SH-SY5Y (cell line): ENCODE results near the gene HTR4.

Experiments
- GATA2 ChIP-seq: IDR thresholded peaks from 2 replicates; pipeline ENCODE4 v1.6.1; 2011; ENCODE audit warnings: mild to moderate bottlenecking, low read depth, low read length
- GATA3 ChIP-seq: IDR thresholded peaks from 2 replicates; pipeline ENCODE4 v1.6.1; 2011; ENCODE audit warnings: low read depth, mild to moderate bottlenecking, low read length, moderate library complexity

- TF ChIP-seq GATA2, result no peak
- no peak for TF ChIP-seq GATA3
Observed at GRCh38 chr5:148687871-148688270, 33.5 kb upstream of the HTR4 start.
